Endothelial cell of umbilical vein (primary cell): Measurements from ENCODE around the gene IL22RA2. TPM values are rescaled to one million over a fixed set of nuclear protein-coding genes. Genes with fewer than 3 reads are reported as not detected.

Experiments
- BruUV-seq: library from RNA; stranded (reverse); fragments of 400-500 nt; replicated peaks from 2 replicates; lab custom pipeline; 2021; lab: Mats Ljungman, UMichigan
- CTCF ChIA-PET: fragments of 300-600, 350-600 bp; sonication (Branson Sonifier 250); formaldehyde crosslinking; loops from one replicate; lab custom pipeline; 2021; ENCODE audit warnings: antibody characterized with exemption, inconsistent platforms; lab: Charles Lee
- POLR2A ChIA-PET: fragments of 300-600, 350-600 bp; sonication (Branson Sonifier 250); formaldehyde crosslinking; loops from one replicate; lab custom pipeline; 2021; ENCODE audit warnings: antibody characterized with exemption, inconsistent platforms; lab: Charles Lee
- DNase-seq: peaks from one replicate; pipeline ENCODE4 v3.0.0-alpha.2; 2011; ENCODE audit warnings: low read depth, low spot score
- FAIRE-seq: peaks from 2 replicates; lab custom pipeline; 2011; peaks lifted over from hg19 to GRCh38; lab: Jason Lieb, UNC
- H2AFZ ChIP-seq: 2 replicates; pipeline ENCODE4 v1.6.0; 2012; ENCODE audit warnings: low read depth, low read length, control low read depth, inconsistent platforms
- H3K27ac ChIP-seq: 2 replicates; pipeline ENCODE4 v1.5.1; 2011; ENCODE audit warnings: low read depth, mild to moderate bottlenecking, control low read depth, low read length, moderate library complexity; ENCODE audit not compliant: insufficient read depth
- H3K27me3 ChIP-seq, 2 experiments: 2 replicates each; pipeline versions ENCODE4 v1.6.0 to v1.6.1; 2011; ENCODE audit warnings: low read length in 2 of 2, mixed read lengths in 1 of 2; ENCODE audit not compliant: control insufficient read depth in 2 of 2, insufficient read depth in 2 of 2
- H3K36me3 ChIP-seq, 2 experiments: 2 replicates in 1 of 2; 3 replicates in 1 of 2; pipeline ENCODE4 v1.5.1; 2011; ENCODE audit warnings: low read length in 2 of 2, mild to moderate bottlenecking in 1 of 2, moderate library complexity in 1 of 2; ENCODE audit not compliant: control insufficient read depth in 2 of 2, insufficient read depth in 2 of 2; ENCODE audit errors: extremely low read depth in 1 of 2
- H3K4me1 ChIP-seq: 3 replicates; pipeline ENCODE4 v1.5.1; 2011; ENCODE audit warnings: mild to moderate bottlenecking, low read length; ENCODE audit not compliant: control insufficient read depth, insufficient read depth; ENCODE audit errors: extremely low read depth
- H3K4me2 ChIP-seq: 2 replicates; pipeline ENCODE4 v1.6.1; 2011; ENCODE audit warnings: low read length, control low read depth, mixed read lengths; ENCODE audit not compliant: insufficient read depth
- H3K4me3 ChIP-seq, 3 experiments: fragments of 200-600 bp in 1 of 3; sonication (generic), shearing (Covaris generic) in 1 of 3; replicated peaks in 1 of 3; 2 replicates each; pipeline ENCODE4 v1.5.1; 2011 to 2016; ENCODE audit warnings: control low read depth in 3 of 3, low read length in 3 of 3, mild to moderate bottlenecking in 2 of 3, inconsistent platforms in 1 of 3, low read depth in 1 of 3, moderate library complexity in 1 of 3; ENCODE audit not compliant: insufficient read depth in 1 of 3
- H3K79me2 ChIP-seq: 2 replicates; pipeline ENCODE4 v1.6.0; 2012; ENCODE audit warnings: low read length, inconsistent platforms; ENCODE audit not compliant: control insufficient read depth, insufficient read depth
- H3K9ac ChIP-seq: replicated peaks from 2 replicates; pipeline ENCODE3; 2011; ENCODE audit warnings: low read length, control low read depth; ENCODE audit not compliant: insufficient read depth; ENCODE audit errors: extremely low read depth
- H3K9me1 ChIP-seq: replicated peaks from 3 replicates; pipeline ENCODE4 v1.6.0; 2011; ENCODE audit warnings: mild to moderate bottlenecking, low read length; ENCODE audit not compliant: control insufficient read depth, insufficient read depth; ENCODE audit errors: extremely low read depth
- H3K9me3 ChIP-seq: replicated peaks from 2 replicates; pipeline ENCODE4 v1.5.1; 2012; ENCODE audit warnings: low read length, inconsistent platforms; ENCODE audit not compliant: control insufficient read depth, insufficient read depth
- H4K20me1 ChIP-seq: replicated peaks from 2 replicates; pipeline ENCODE3; 2011; ENCODE audit warnings: mild to moderate bottlenecking, low read length; ENCODE audit not compliant: control insufficient read depth, insufficient read depth; ENCODE audit errors: extremely low read depth
- EZH2 ChIP-seq: IDR thresholded peaks from 2 replicates; pipeline ENCODE4 v1.6.1; 2012; ENCODE audit warnings: borderline replicate concordance, low read depth, mild to moderate bottlenecking, moderate library complexity, low read length, inconsistent platforms; ENCODE audit not compliant: severe bottlenecking
- FOS ChIP-seq: IDR thresholded peaks from 2 replicates; pipeline ENCODE4 v1.6.1; 2011; ENCODE audit warnings: mild to moderate bottlenecking, low read length, moderate library complexity, borderline replicate concordance; ENCODE audit not compliant: insufficient read depth
- GATA2 ChIP-seq: IDR thresholded peaks from 2 replicates; pipeline ENCODE4 v1.7.0; 2011; ENCODE audit warnings: low read depth, mild to moderate bottlenecking, moderate library complexity, mixed read lengths, low read length; ENCODE audit not compliant: insufficient read length, insufficient read depth
- MYC ChIP-seq: IDR thresholded peaks from one replicate; pipeline ENCODE4 v1.6.1; 2011; ENCODE audit warnings: mild to moderate bottlenecking, low read depth, low read length
- POLR2A ChIP-seq: IDR thresholded peaks from 2 replicates; pipeline ENCODE4 v1.6.1; 2012; ENCODE audit warnings: low read depth, mild to moderate bottlenecking, control low read depth, low read length
- dilution Hi-C: fragments of 300-500 bp; cut with MboI; formaldehyde crosslinking; loops from one replicate; pipeline ENCODE4 v1.15.0; 2019; ENCODE audit warnings: low sequenced_read_pairs; ENCODE audit not compliant: extremely low pct_ligation_motif_present
- intact Hi-C: fragments of 100-400 bp; cut with micrococcal nuclease; formaldehyde crosslinking; loops from one replicate; pipeline ENCODE4 v1.10.0; 2022
- polyA plus RNA-seq, 4 experiments: library from polyadenylated mRNA; depleted of rRNA in 3 of 4; stranded (reverse) in 3 of 4; unstranded in 1 of 4; fragments of >200 nt; gene quantifications; 2 replicates each; pipeline versions ENCODE4 v1.2.1 to v1.2.3, GENCODE V29; 2011 to 2012; ENCODE audit warnings: missing spikeins in 1 of 4
- total RNA-seq: library from RNA; stranded (reverse); gene quantifications from 2 replicates; pipeline ENCODE4 v1.2.3, GENCODE V29; 2021
- TF ChIP-seq, protein P1 (sequence below): IDR thresholded peaks from 2 replicates; pipeline ENCODE4 v1.6.1; 2011; ENCODE audit not compliant: insufficient read depth, insufficient read length

Gene IL22RA2
- total and polyA plus RNA-seq, 2 donors (not counting 3 experiments of a cell fraction or from before 2014, with no cell fraction given), result not detected

DNA sequence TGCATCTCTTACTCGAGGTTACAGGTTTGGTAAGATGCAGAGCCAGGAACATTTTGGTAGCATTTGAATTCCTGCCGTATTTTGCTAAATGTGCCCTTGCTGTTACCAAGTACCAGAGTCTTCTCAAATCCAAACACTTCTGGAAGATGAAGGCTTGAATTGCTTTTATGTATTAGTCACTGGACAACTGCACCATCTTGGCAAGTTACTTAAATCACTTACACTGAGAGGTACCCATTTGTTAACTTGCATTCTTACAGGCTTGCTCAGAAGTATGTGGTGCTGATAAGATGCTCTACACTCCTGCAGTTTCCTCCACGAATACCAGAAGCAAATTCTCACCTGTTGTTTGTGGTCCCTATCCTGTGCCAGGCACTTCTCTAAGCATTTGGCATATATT, 12.7 kb downstream of the IL22RA2 start:
- dilution Hi-C loops, result no loop called here
- Histone ChIP-seq H3K79me2 (no peaks in the 10 kb centered on the region), H3K36me3 (no peaks in the 10 kb centered on the region), H3K27ac (no peak overlapping the region), H3K4me1 (no peaks in the 10 kb centered on the region), H3K4me2 (no peak overlapping the region), H3K4me3 (no peak overlapping the region), H2AFZ (no peak overlapping the region), H3K9me3 (no peaks in the 10 kb centered on the region), H4K20me1 (no peaks in the 10 kb centered on the region), H3K9me1 (no peaks in the 10 kb centered on the region), H3K27me3 (peaks cover 0 to 3% of the 10 kb centered on the region in 2 experiments), H3K9ac (no peak overlapping the region)
- no peak for FAIRE-seq
- DNase-seq, result no peak
- ChIA-PET CTCF (no interaction called here), POLR2A (no interaction called here)
- intact Hi-C loops, result no loop called here
- no peak for TF ChIP-seq FOS
- no TSS peak for BruUV-seq

DNA sequence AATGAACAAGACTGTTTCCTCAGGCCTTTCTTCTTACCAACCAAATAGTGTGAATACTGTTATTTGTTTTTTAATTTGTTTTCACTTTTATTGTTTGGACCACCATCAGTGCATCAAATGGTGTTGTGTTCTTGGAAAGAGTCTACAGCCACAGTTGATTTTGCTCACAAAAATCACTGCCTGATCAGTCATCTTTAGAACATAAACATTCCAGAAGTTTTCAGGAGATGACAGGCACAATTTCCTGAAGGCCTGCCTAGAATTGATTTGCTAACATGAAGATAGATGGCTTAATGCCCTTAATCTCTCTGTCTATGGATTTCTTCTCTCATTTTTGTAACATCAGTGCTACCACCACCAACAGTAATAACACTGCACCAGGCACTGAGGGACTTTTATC, 13.5 kb downstream of the IL22RA2 start:
- Histone ChIP-seq H3K4me2 (no peak overlapping the region), H3K9me1 (no peaks in the 10 kb centered on the region), H4K20me1 (no peaks in the 10 kb centered on the region), H3K36me3 (no peaks in the 10 kb centered on the region), H3K79me2 (no peaks in the 10 kb centered on the region), H3K4me1 (no peaks in the 10 kb centered on the region), H3K27me3 (peaks cover 0 to 3% of the 10 kb centered on the region in 2 experiments), H2AFZ (no peak overlapping the region), H3K9me3 (no peaks in the 10 kb centered on the region), H3K4me3 (no peak overlapping the region), H3K9ac (no peak overlapping the region), H3K27ac (no peak overlapping the region)
- no peak for TF ChIP-seq POLR2A
- no peak for TF ChIP-seq FOS
- TF ChIP-seq, protein P1, sequence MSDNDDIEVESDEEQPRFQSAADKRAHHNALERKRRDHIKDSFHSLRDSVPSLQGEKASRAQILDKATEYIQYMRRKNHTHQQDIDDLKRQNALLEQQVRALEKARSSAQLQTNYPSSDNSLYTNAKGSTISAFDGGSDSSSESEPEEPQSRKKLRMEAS, result no peak
- TF ChIP-seq EZH2, result no peak
- TF ChIP-seq GATA2, result no peak
- no peak for TF ChIP-seq MYC
- BruUV-seq, result no TSS peak
- intact Hi-C loops (no loop called here), dilution Hi-C loops (no loop called here)
- FAIRE-seq, result no peak
- DNase-seq, result no peak
- ChIA-PET POLR2A (no interaction called here), CTCF (no interaction called here)
